Fibroblast of lung (primary cell): ENCODE measurements around the gene MADCAM1.

ENCODE experiments used
- CTCF ChIP-seq, 2 donors: IDR thresholded peaks in 1 of 2; conservative IDR thresholded peaks in 1 of 2; 1 replicate in 1 of 2; 2 replicates in 1 of 2; pipeline ENCODE4 v1.5.1; 2011 to 2012; ENCODE audit warnings: low read length in 2 of 2, control low read depth in 1 of 2, inconsistent platforms in 1 of 2, low read depth in 1 of 2, mild to moderate bottlenecking in 1 of 2
- EZH2 ChIP-seq: IDR thresholded peaks from 2 replicates; pipeline ENCODE4 v1.5.1; 2012; ENCODE audit warnings: low read length, control low read depth, mild to moderate bottlenecking; ENCODE audit errors: missing control alignments

DNA sequence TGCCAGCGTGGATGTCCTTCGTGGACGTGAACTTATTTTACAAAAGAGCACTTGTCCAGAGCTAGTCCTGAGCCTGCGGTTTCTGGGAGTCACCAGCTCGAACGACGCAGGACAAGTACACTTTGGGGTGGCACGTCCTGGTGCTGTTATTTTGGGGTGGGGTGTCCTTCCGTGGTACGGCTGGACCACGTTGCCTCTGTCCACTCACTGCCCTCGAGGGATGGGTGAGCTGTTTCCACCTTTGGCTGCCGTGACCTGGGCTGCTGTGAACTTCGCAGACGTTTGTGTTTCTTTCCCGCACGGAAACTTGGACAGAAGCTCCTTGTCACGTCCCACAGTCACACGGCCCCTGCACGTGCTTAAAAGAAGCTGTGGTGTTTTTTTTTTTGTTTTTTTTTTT is 58.5 kb downstream of the MADCAM1 start:
- TF ChIP-seq CTCF (conservative IDR thresholded peaks at IDR 0.05 in 1 of 2, IDR thresholded peaks at IDR 0.05 in 1 of 2; ENCODE audit: low read depth in 1 of 2, low read length in 2 of 2): no peak
- TF ChIP-seq EZH2: no peak
